CD8-positive, alpha-beta memory T cell (primary cell): ENCODE data around the gene ACSF2. TPM values are rescaled to one million over a fixed set of nuclear protein-coding genes. Genes with fewer than 3 reads are reported as not detected.

Experiments
- CTCF ChIA-PET: fragments of 350-600 bp; sonication (Branson Sonifier 250); formaldehyde crosslinking; loops from one replicate; lab custom pipeline; 2021; ENCODE audit warnings: antibody characterized with exemption; lab: Charles Lee
- POLR2A ChIA-PET: fragments of 350-600 bp; sonication (Branson Sonifier 250); formaldehyde crosslinking; loops from one replicate; lab custom pipeline; 2021; ENCODE audit warnings: antibody characterized with exemption; lab: Charles Lee
- DNase-seq, 5 donors: peaks; one replicate each; pipeline versions ENCODE4 v3.0.0 to v3.0.0-alpha.2; 2020 to 2022; ENCODE audit warnings: mixed read lengths in 1 of 5
- H3K27ac ChIP-seq: one replicate; pipeline ENCODE4 v1.7.0; 2013; ENCODE audit warnings: low read depth, mild to moderate bottlenecking, low read length, moderate library complexity
- H3K27me3 ChIP-seq: 2 replicates; pipeline ENCODE4 v1.7.0; 2013; ENCODE audit warnings: low read length, mild to moderate bottlenecking; ENCODE audit not compliant: insufficient read depth, poor library complexity, severe bottlenecking
- H3K36me3 ChIP-seq: 2 replicates; pipeline ENCODE4 v1.7.0; 2013; ENCODE audit warnings: mild to moderate bottlenecking, low read length, moderate library complexity; ENCODE audit not compliant: insufficient read depth
- H3K4me1 ChIP-seq: 2 replicates; pipeline ENCODE4 v1.7.0; 2013; ENCODE audit warnings: mild to moderate bottlenecking, low read length, moderate library complexity; ENCODE audit not compliant: insufficient read depth
- H3K4me3 ChIP-seq: 2 replicates; pipeline ENCODE4 v1.7.0; 2013; ENCODE audit warnings: mild to moderate bottlenecking, low read length
- H3K9me3 ChIP-seq: 2 replicates; pipeline ENCODE4 v1.7.0; 2013; ENCODE audit warnings: mild to moderate bottlenecking, low read length
- H3K27ac Mint-ChIP-seq, 8 donors: one replicate each; pipeline ENCODE4 v1.8.0; 2020 to 2021; ENCODE audit warnings: mixed read lengths in 8 of 8, mild to moderate bottlenecking in 6 of 8, inconsistent platforms in 3 of 8, moderate library complexity in 3 of 8
- H3K27me3 Mint-ChIP-seq, 2 donors: one replicate each; pipeline ENCODE4 v1.8.0; 2020 to 2021; ENCODE audit warnings: mixed read lengths in 2 of 2, mild to moderate bottlenecking in 1 of 2, moderate library complexity in 1 of 2
- H3K36me3 Mint-ChIP-seq, 3 donors: one replicate each; pipeline ENCODE4 v1.8.0; 2020 to 2021; ENCODE audit warnings: mixed read lengths in 3 of 3, inconsistent platforms in 1 of 3, mild to moderate bottlenecking in 1 of 3
- H3K4me1 Mint-ChIP-seq, 3 donors: one replicate each; pipeline ENCODE4 v1.8.0; 2020 to 2021; ENCODE audit warnings: mixed read lengths in 3 of 3, inconsistent platforms in 1 of 3, mild to moderate bottlenecking in 1 of 3
- H3K4me3 Mint-ChIP-seq, 7 donors: one replicate each; pipeline ENCODE4 v1.8.0; 2020 to 2021; ENCODE audit warnings: mixed read lengths in 7 of 7, mild to moderate bottlenecking in 6 of 7, moderate library complexity in 4 of 7, inconsistent platforms in 2 of 7
- H3K9me3 Mint-ChIP-seq, 5 donors: one replicate each; pipeline ENCODE4 v1.8.0; 2020 to 2022; ENCODE audit warnings: mixed read lengths in 5 of 5, mild to moderate bottlenecking in 3 of 5, moderate library complexity in 2 of 5, inconsistent platforms in 1 of 5
- polyA plus RNA-seq: library from polyadenylated mRNA; unstranded; fragments of 300-500 nt; fragmentation: Illumina TruSeq; gene quantifications from one replicate; pipeline ENCODE4 v1.2.3, GENCODE V29; 2021
- total RNA-seq, 2 experiments: library from RNA; stranded (reverse); gene quantifications; one replicate each; pipeline ENCODE4 v1.2.3, GENCODE V29; 2021

Gene ACSF2
- 10 to 100 TPM; 12.4 to 14.8 TPM for total RNA-seq
- 3.1 TPM for polyA plus RNA-seq

GRCh38 chr17:50425682-50426471 lies at the start of gene ACSF2:
Gene ACSF2, plus strand, starts transcription at chr17:50426218. Its CDS starts 44 bp downstream, at chr17:50426262.
- H3K9me3 ChIP-seq: no peaks in the 10 kb centered on the region
- peak; percentile 50 to 82 (median 67) for DNase-seq
- H3K4me3 ChIP-seq: peak within 1 kb of the TSS; percentile 58
- ChIA-PET CTCF (interaction anchor here (1.0 to 4.2 kb wide), 4 partner anchors 10 to 53 kb away, joined by 3 to 30 read pairs (median 6); partner anchors contain the start of gene LRRC59), POLR2A (interaction anchor here (0.5 to 1.8 kb wide), 3 partner anchors 29 to 440 kb away, joined by 3 to 7 read pairs (median 3); partner anchors contain the start of genes LRRC59 and TOB1)
- no peaks in the 10 kb centered on the region for H3K27me3 ChIP-seq
- H3K36me3 ChIP-seq: no peaks in the 10 kb centered on the region
- Mint-ChIP-seq H3K36me3 (peaks cover 0 to 3% (median 0%) of the 10 kb centered on the region in 3 donors), H3K27me3 (no peaks in the 10 kb centered on the region), H3K27ac (peak within 1 kb of the TSS; percentile 58 to 96 (median 90)), H3K4me3 (peak within 1 kb of the TSS; percentile 86 to 93 (median 88)), H3K9me3 (no peaks in the 10 kb centered on the region), H3K4me1 (peaks cover 29 to 38% (median 35%) of the 10 kb centered on the region in 3 donors)
- peaks cover 33% of the 10 kb centered on the region for H3K4me1 ChIP-seq
- peak within 1 kb of the TSS; percentile 60 for H3K27ac ChIP-seq

DNA sequence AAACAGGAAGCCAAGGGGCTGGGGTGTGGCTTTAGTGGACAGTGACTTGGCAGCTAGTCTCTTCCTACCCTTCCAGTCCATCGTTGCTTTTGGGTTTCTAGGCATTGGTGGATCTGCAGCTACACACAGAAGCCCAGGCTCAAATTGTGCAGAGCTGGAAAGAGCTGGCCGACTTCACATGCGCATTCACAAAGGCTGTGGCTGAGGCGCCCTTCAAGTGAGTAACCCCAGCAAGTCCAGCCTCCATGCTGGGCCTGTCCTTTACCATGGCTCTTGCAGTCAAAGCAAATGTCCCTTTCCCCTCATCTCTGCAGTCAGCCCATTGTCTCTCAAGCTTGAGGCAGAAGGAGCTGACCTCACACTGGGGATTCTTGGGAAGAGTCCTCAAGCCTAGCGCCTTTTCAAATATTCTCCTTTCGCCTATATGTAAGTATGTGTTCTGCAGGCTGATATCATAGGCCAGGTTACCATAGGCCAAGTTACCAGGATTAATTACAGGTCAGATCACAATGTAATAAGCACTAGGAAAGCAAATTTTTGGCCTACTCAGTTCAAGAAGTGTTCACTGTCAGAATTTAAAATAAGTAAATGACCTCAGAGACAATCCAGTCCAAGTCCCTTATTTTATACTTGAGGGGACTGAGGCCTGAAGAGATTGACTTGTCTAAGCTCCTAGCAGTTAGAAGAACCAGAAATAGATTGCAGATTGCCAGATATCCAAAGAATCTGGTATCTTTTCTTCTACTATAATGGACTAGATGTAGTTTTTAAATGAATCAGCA lies 46.5 kb upstream of the ACSF2 start:
- Histone ChIP-seq H3K27ac (no peak overlapping the region), H3K27me3 (no peaks in the 10 kb centered on the region), H3K4me1 (no peaks in the 10 kb centered on the region), H3K9me3 (no peaks in the 10 kb centered on the region), H3K36me3 (peaks cover 16% of the 10 kb centered on the region), H3K4me3 (no peak overlapping the region)
- no peak for DNase-seq
- ChIA-PET CTCF (interaction anchor here (2.8 kb wide), 1 partner anchor 18 kb away, joined by 12 read pairs; the partner anchor contains the start of gene LRRC59), POLR2A (interaction anchor here (0.9 kb wide), 1 partner anchor 18 kb away, joined by 4 read pairs; the partner anchor contains the start of gene LRRC59)
- Mint-ChIP-seq H3K4me3 (no peak overlapping the region), H3K27me3 (no peaks in the 10 kb centered on the region), H3K9me3 (no peaks in the 10 kb centered on the region), H3K27ac (peak overlapping the region in 1 of 8 donors; percentile 66), H3K36me3 (peaks cover 0 to 48% (median 8%) of the 10 kb centered on the region in 3 donors), H3K4me1 (no peaks in the 10 kb centered on the region)

DNA sequence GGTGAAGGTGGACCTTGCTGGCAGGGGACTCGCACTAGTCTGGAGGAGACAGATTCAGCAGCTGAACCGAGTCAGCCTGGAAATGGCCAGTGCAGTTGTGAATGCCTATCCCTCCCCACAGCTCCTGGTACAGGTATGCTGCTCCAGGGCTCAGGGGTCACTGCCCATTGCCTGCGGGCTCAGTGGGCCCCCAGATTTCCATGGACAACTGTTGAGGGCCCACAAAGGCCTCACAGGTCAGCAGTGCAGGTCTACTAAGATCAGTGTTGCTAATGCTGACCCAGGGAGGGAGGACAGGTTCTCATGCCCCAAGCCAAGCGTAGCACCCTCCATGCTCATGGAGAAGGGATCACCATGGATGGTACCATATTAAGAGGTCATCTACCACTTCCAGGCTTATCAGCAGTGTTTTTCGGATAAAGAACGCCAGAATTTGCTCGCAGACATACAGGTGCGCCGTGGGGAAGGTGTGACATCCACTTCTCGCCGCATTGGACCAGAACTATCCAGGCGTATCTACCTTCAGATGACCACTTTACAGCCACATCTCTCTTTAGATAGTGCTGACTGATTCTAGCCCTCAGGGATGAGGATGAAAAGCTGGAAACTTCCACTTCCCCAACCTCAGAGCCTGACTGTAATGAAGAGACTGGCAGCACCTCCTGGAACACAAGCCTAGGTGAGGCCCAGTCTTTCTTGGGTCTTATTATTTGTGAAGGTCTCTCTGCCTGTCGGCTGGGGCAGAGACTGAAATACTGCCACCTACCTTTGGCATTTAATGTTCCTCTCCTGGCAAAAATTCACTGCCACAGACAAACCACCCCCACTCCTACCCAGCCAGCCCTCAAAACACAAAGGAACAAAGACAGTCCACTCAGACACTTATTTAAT lies 45.4 kb upstream of the ACSF2 start:
- Mint-ChIP-seq H3K9me3 (no peaks in the 10 kb centered on the region), H3K27ac (no peak overlapping the region), H3K36me3 (peaks cover 7 to 58% (median 15%) of the 10 kb centered on the region in 3 donors), H3K4me3 (no peak overlapping the region), H3K27me3 (no peaks in the 10 kb centered on the region), H3K4me1 (no peaks in the 10 kb centered on the region)
- no peaks in the 10 kb centered on the region for H3K4me1 ChIP-seq
- ChIA-PET POLR2A (interaction anchor here (0.9 kb wide), 1 partner anchor 17 kb away, joined by 4 read pairs; the partner anchor contains the start of gene LRRC59), CTCF (interaction anchor here (1.1 to 2.9 kb wide), 5 partner anchors 11 to 28 kb away, joined by 3 to 12 read pairs (median 8); partner anchors contain the start of gene LRRC59)
- H3K4me3 ChIP-seq: no peak overlapping the region
- H3K9me3 ChIP-seq: no peaks in the 10 kb centered on the region
- no peaks in the 10 kb centered on the region for H3K27me3 ChIP-seq
- H3K36me3 ChIP-seq: peaks cover 26% of the 10 kb centered on the region
- DNase-seq: no peak
- no peak overlapping the region for H3K27ac ChIP-seq

- DNase-seq: no peak
- Mint-ChIP-seq H3K27me3 (no peaks in the 10 kb centered on the region), H3K4me3 (no peak overlapping the region), H3K9me3 (no peaks in the 10 kb centered on the region), H3K36me3 (peaks cover 9 to 66% (median 15%) of the 10 kb centered on the region in 3 donors), H3K27ac (peak overlapping the region in 2 of 8 donors; percentile 17 to 32), H3K4me1 (no peaks in the 10 kb centered on the region)
- no peak overlapping the region for H3K27ac ChIP-seq
- POLR2A ChIA-PET: no interaction called here
- H3K4me3 ChIP-seq: no peak overlapping the region
- H3K27me3 ChIP-seq: no peaks in the 10 kb centered on the region
- CTCF ChIA-PET: interaction anchor here (1.1 to 2.9 kb wide), 4 partner anchors 12 to 27 kb away, joined by 3 to 9 read pairs (median 6); partner anchors contain the start of gene LRRC59
- no peaks in the 10 kb centered on the region for H3K4me1 ChIP-seq
- H3K9me3 ChIP-seq: no peaks in the 10 kb centered on the region
- peaks cover 32% of the 10 kb centered on the region for H3K36me3 ChIP-seq
These were observed 44.7 kb upstream of the ACSF2 start for GRCh38 chr17:50381260-50381815.

- peaks cover 38% of the 10 kb centered on the region for H3K36me3 ChIP-seq
- H3K4me3 ChIP-seq: no peak overlapping the region
- H3K9me3 Mint-ChIP-seq: no peaks in the 10 kb centered on the region
- no peaks in the 10 kb centered on the region for H3K27me3 Mint-ChIP-seq
- H3K27ac ChIP-seq: no peak overlapping the region
- ChIA-PET POLR2A (no interaction called here), CTCF (interaction anchor here (1.1 to 2.9 kb wide), 4 partner anchors 12 to 27 kb away, joined by 3 to 9 read pairs (median 6); partner anchors contain the start of gene LRRC59)
- DNase-seq: no peak
- H3K27me3 ChIP-seq: no peaks in the 10 kb centered on the region
- peaks cover 9 to 72% (median 17%) of the 10 kb centered on the region in 3 donors for H3K36me3 Mint-ChIP-seq
- H3K4me1 Mint-ChIP-seq: no peaks in the 10 kb centered on the region
- H3K4me3 Mint-ChIP-seq: no peak overlapping the region
- no peaks in the 10 kb centered on the region for H3K9me3 ChIP-seq
- H3K4me1 ChIP-seq: no peaks in the 10 kb centered on the region
- H3K27ac Mint-ChIP-seq: no peak overlapping the region
These were observed 44.1 kb upstream of the ACSF2 start for GRCh38 chr17:50381920-50382319.

- ChIA-PET POLR2A (no interaction called here), CTCF (interaction anchor here (2.5 to 2.9 kb wide), 2 partner anchors 14 to 21 kb away, joined by 8 to 9 read pairs; partner anchors contain the start of gene LRRC59)
- H3K9me3 ChIP-seq: no peaks in the 10 kb centered on the region
- Mint-ChIP-seq H3K4me1 (no peaks in the 10 kb centered on the region), H3K36me3 (peaks cover 12 to 82% (median 27%) of the 10 kb centered on the region in 3 donors), H3K27me3 (no peaks in the 10 kb centered on the region), H3K27ac (no peak overlapping the region), H3K9me3 (no peaks in the 10 kb centered on the region), H3K4me3 (no peak overlapping the region)
- peaks cover 48% of the 10 kb centered on the region for H3K36me3 ChIP-seq
- H3K27ac ChIP-seq: no peak overlapping the region
- DNase-seq: no peak
- no peaks in the 10 kb centered on the region for H3K4me1 ChIP-seq
- H3K4me3 ChIP-seq: no peak overlapping the region
- no peaks in the 10 kb centered on the region for H3K27me3 ChIP-seq
These were observed 43.1 kb upstream of the ACSF2 start for GRCh38 chr17:50382931-50383330.

DNA sequence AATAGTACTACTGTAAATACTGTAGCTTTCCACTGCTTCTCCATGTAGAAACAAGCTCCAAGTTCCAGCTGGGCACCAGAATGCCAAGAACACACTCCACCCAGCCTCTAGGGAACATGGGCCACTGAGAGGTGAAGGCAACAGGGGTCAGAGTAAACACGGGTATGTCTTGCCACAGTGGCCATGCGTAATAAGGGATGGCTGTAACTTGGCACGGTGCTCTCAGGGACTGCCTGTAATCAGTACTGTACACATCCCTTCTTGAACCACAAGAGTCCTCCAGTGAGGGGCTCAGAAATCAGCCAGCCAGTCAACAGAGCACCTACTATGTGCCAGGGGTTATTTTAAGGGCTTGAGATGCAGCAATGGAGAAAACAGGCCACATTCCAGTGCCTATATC lies 39.5 kb upstream of the ACSF2 start:
- no peaks in the 10 kb centered on the region for H3K4me1 Mint-ChIP-seq
- Histone ChIP-seq H3K4me1 (no peaks in the 10 kb centered on the region), H3K27me3 (no peaks in the 10 kb centered on the region), H3K36me3 (peaks cover 67% of the 10 kb centered on the region), H3K27ac (no peak overlapping the region), H3K9me3 (no peaks in the 10 kb centered on the region), H3K4me3 (no peak overlapping the region)
- peak overlapping the region in 2 of 8 donors; percentile 52 to 61 for H3K27ac Mint-ChIP-seq
- no peak for DNase-seq
- H3K9me3 Mint-ChIP-seq: no peaks in the 10 kb centered on the region
- H3K27me3 Mint-ChIP-seq: no peaks in the 10 kb centered on the region
- ChIA-PET POLR2A (no interaction called here), CTCF (interaction anchor here (1.6 to 3.9 kb wide), 2 partner anchors 11 to 24 kb away, joined by 5 to 27 read pairs; partner anchors contain the start of gene LRRC59)
- H3K36me3 Mint-ChIP-seq: peaks cover 13 to 98% (median 29%) of the 10 kb centered on the region in 3 donors
- H3K4me3 Mint-ChIP-seq: no peak overlapping the region
